GM12878 (cell line): ENCODE data around the gene CETP. TPM values are rescaled to one million over a fixed set of nuclear protein-coding genes. Genes with fewer than 3 reads are reported as not detected.

Experiments used
- ATAC-seq: fragments of 200-7000 bp; cut with Tn5 transposase; 3 replicates; pipeline ENCODE4 v1.9.1; 2020; ENCODE audit warnings: mild to moderate bottlenecking, moderate library complexity
- BruUV-seq: library from RNA; stranded (reverse); fragments of 400-500 nt; replicated peaks from 2 replicates; lab custom pipeline; 2021; lab: Mats Ljungman, UMichigan
- CTCF ChIA-PET: fragments of 300-600 bp; sonication (Branson Sonifier 250); formaldehyde crosslinking; extraction: SDS; loops from one replicate; lab custom pipeline; 2021; ENCODE audit warnings: inconsistent platforms; lab: Yijun Ruan, JAX
- POLR2A ChIA-PET: fragments of 350-600 bp; formaldehyde crosslinking; extraction: SDS; loops from one replicate; lab custom pipeline; 2021; ENCODE audit warnings: inconsistent platforms; lab: Charles Lee
- RAD21 ChIA-PET: fragments of 300-600 bp; sonication (Branson Sonifier 250); formaldehyde crosslinking; loops from one replicate; lab custom pipeline; 2023; ENCODE audit warnings: antibody characterized with exemption; ENCODE audit not compliant: unreplicated experiment; lab: Charles Lee
- SMC1A ChIA-PET: fragments of 300-600 bp; sonication (Branson Sonifier 250); formaldehyde crosslinking; loops from one replicate; lab custom pipeline; 2023; ENCODE audit not compliant: unreplicated experiment, uncharacterized antibody; lab: Charles Lee
- DNase-seq: peaks from one replicate; pipeline ENCODE4 v3.0.0-alpha.2; 2011; ENCODE audit warnings: low read depth, low spot score
- FAIRE-seq: peaks from 3 replicates; lab custom pipeline; 2011; peaks lifted over from hg19 to GRCh38; lab: Jason Lieb, UNC
- H2AFZ ChIP-seq: 2 replicates; pipeline ENCODE4 v1.6.0; 2011; ENCODE audit warnings: low read depth, low read length, control low read depth; ENCODE audit not compliant: control insufficient read depth
- H3K27ac ChIP-seq: 2 replicates; pipeline ENCODE4 v1.5.1; 2011; ENCODE audit warnings: control low read depth; ENCODE audit not compliant: control insufficient read depth, insufficient read depth
- H3K27me3 ChIP-seq, 2 experiments: replicated peaks in 1 of 2; 2 replicates each; pipeline versions ENCODE4 v1.6.0 to v1.6.1; 2011; ENCODE audit warnings: low read length in 1 of 2; ENCODE audit not compliant: control insufficient read depth in 2 of 2, insufficient read depth in 2 of 2
- H3K36me3 ChIP-seq, 2 experiments: 2 replicates each; pipeline ENCODE4 v1.5.1; 2011; ENCODE audit warnings: low read length in 1 of 2; ENCODE audit not compliant: control insufficient read depth in 2 of 2, insufficient read depth in 2 of 2
- H3K4me1 ChIP-seq: 2 replicates; pipeline ENCODE4 v1.6.1; 2011; ENCODE audit warnings: mild to moderate bottlenecking, low read length, moderate library complexity, mixed read lengths; ENCODE audit not compliant: control insufficient read depth, insufficient read depth
- H3K4me2 ChIP-seq: 2 replicates; pipeline ENCODE4 v1.6.0; 2011; ENCODE audit warnings: control low read depth; ENCODE audit not compliant: control insufficient read depth, insufficient read depth
- H3K4me3 ChIP-seq: fragments of 200-600 bp; sonication (generic); 2 replicates; pipeline ENCODE4 v1.5.1; 2016
- H3K79me2 ChIP-seq: 2 replicates; pipeline ENCODE4 v1.6.0; 2011; ENCODE audit warnings: low read length; ENCODE audit not compliant: control insufficient read depth, insufficient read depth
- H3K9ac ChIP-seq: 2 replicates; pipeline ENCODE4 v1.8.0; 2011; ENCODE audit warnings: low read length, control low read depth, mixed read lengths; ENCODE audit not compliant: control insufficient read depth, insufficient read depth
- H3K9me3 ChIP-seq: replicated peaks from 3 replicates; pipeline ENCODE4 v1.5.1; 2011; ENCODE audit warnings: mild to moderate bottlenecking, low read length; ENCODE audit not compliant: control insufficient read depth, insufficient read depth
- H4K20me1 ChIP-seq: 2 replicates; pipeline ENCODE4 v1.6.0; 2011; ENCODE audit not compliant: control insufficient read depth, insufficient read depth
- CHD2 ChIP-seq: IDR thresholded peaks from 2 replicates; pipeline ENCODE4 v1.6.1; 2011; ENCODE audit warnings: low read depth, low read length, improper control_type of control experiment, borderline replicate concordance
- EED ChIP-seq: sonication (generic); IDR thresholded peaks from 2 replicates; pipeline ENCODE4 v1.6.1; 2016; ENCODE audit warnings: antibody characterized with exemption, low read depth
- HDGF ChIP-seq: fragments of 450-650 bp; IDR thresholded peaks from 2 replicates; pipeline ENCODE4 v1.6.1; 2016; ENCODE audit warnings: antibody characterized with exemption
- RAD51 ChIP-seq: fragments of 450-650 bp; IDR thresholded peaks from 2 replicates; pipeline ENCODE4 v1.6.1; 2016; ENCODE audit warnings: moderate library complexity, mild to moderate bottlenecking, inconsistent platforms
- STAT1 ChIP-seq: fragments of 450-650 bp; conservative IDR thresholded peaks from 2 replicates; pipeline ENCODE4 v1.6.1; 2014; ENCODE audit warnings: antibody characterized with exemption, mild to moderate bottlenecking
- ZSCAN29 ChIP-seq: fragments of 450-650 bp; IDR thresholded peaks from 2 replicates; pipeline ENCODE4 v1.6.1; 2017; ENCODE audit warnings: mild to moderate bottlenecking, moderate library complexity
- whole genome bisulfite sequencing: methylation state at CpG from one replicate; pipeline ENCODE4 v1.1.6; 2016; ENCODE audit warnings: low lambda C conversion rate; ENCODE audit not compliant: insufficient replicate concordance, insufficient coverage; ENCODE audit errors: missing lambda C conversion rate; 5-methylcytosine and 5-hydroxymethylcytosine counted together
- in situ Hi-C: fragments of 300-500 bp; cut with MboI; formaldehyde crosslinking; loops from 9 replicates; pipeline ENCODE4 v1.14.3; 2018; ENCODE audit warnings: mixed read lengths
- intact Hi-C: fragments of 100-400 bp; cut with micrococcal nuclease; formaldehyde crosslinking; loops from one replicate; pipeline ENCODE4 v1.14.2; 2022; ENCODE audit not compliant: unreplicated experiment
- polyA plus RNA-seq, 11 experiments: library from polyadenylated mRNA; depleted of rRNA in 4 of 11; unstranded in 6 of 11; stranded (reverse) in 5 of 11; fragments of >200 nt; fragmentation: Nextera tagmentation in 4 of 11; fragmentation: Illumina TruSeq in 1 of 11; extraction: Ambion mirVana in 4 of 11; extraction: Trizol in 1 of 11; gene quantifications; 1 replicate in 1 of 11; 2 replicates in 10 of 11; pipeline versions ENCODE4 v1.2.1 to v1.2.3, GENCODE V29; 2011 to 2016; ENCODE audit warnings: inconsistent platforms in 2 of 11, missing spikeins in 2 of 11, low read depth in 1 of 11
- total RNA-seq, 4 experiments: library from RNA; depleted of rRNA in 3 of 4; stranded (reverse); fragments of >200 nt in 3 of 4; fragmentation: Illumina TruSeq in 1 of 4; extraction: Trizol in 1 of 4; gene quantifications; 2 replicates each; pipeline versions ENCODE4 v1.2.1 to v1.2.3, GENCODE V29; 2013 to 2021
- TF ChIP-seq, protein P1 (sequence below), 3 experiments: IDR thresholded peaks in 2 of 3; conservative IDR thresholded peaks in 1 of 3; 2 replicates each; pipeline ENCODE4 v1.5.1; 2011; ENCODE audit warnings: low read depth in 3 of 3, low read length in 3 of 3, mild to moderate bottlenecking in 3 of 3, control low read depth in 2 of 3, moderate library complexity in 2 of 3, inconsistent platforms in 1 of 3, mixed read lengths in 1 of 3; ENCODE audit not compliant: control insufficient read depth in 2 of 3, insufficient read depth in 1 of 3; ENCODE audit errors: extremely low read depth in 1 of 3
- TF ChIP-seq, protein P2 (sequence below): fragments of 450-650 bp; IDR thresholded peaks from 2 replicates; pipeline ENCODE4 v1.6.1; 2016; ENCODE audit warnings: mild to moderate bottlenecking
- TF ChIP-seq, protein P3 (sequence below): fragments of 150-350 bp; IDR thresholded peaks from 2 replicates; pipeline ENCODE4 v1.6.1; 2014; ENCODE audit warnings: mild to moderate bottlenecking, low read depth, low read length
- TF ChIP-seq, protein P4 (sequence below): fragments of 450-650 bp; formaldehyde crosslinking; IDR thresholded peaks from 2 replicates; pipeline ENCODE4 v1.5.0; 2022; ENCODE audit warnings: mild to moderate bottlenecking, missing genetic modification characterization
- TF ChIP-seq, protein P5 (sequence below): IDR thresholded peaks from 2 replicates; pipeline ENCODE4 v1.6.1; 2011; ENCODE audit warnings: low read depth, low read length, improper control_type of control experiment, borderline replicate concordance

Gene CETP
- total and polyA plus RNA-seq, 10 of the 15 experiments (the other 5 are each of a cell fraction or from before 2014, with no cell fraction given), result 1.2 to 6.4 (median 2.1) TPM

DNA sequence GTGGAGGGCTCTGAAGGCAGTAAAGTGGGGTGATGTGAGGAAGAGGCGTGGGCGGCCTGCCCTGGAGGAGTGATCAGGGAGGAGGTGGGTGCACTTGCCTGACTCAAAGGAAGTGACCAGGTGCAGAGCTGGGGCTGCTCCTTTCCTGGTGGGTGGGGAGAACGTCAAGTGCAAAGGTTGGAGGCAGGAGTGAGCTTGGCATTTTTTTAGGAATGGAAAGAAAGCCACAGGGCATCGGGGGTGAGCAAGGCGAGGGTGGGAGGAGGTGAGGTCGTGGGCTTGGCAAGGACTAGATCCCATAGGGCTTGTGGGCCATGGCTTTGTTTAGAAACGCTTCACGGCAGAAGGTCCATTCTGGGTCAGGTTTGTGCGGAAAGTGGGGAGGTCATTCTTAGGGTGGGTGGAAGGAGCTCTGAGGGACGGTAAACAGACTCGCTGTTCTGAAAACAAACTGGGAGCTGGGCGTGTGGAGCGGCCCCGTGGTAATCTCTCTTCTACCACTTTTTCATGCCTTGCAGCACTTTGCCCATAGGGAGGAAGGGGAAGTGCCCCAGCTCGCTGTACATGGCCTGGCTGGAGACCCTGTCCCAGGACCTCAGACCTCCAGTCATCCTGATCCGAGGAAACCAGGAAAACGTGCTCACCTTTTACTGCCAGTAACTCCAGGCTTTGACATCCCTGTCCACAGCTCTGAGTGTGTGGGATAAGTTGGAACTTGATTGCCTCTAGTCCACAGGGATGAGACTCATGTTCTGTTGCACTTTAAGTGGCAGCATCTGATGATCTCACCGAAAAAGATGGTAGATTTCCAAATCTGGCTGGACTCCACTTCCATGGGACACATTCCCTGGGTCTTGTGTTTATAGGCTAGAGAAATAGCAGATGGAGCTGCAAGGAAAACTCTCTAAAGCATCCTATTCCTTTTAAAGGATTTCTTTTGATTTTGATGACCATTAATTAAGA, 48.7 kb upstream of the CETP start:
- RAD21 ChIA-PET, result interaction anchor here (0.9 to 4.8 kb wide), 11 partner anchors 16 to 53 kb away, joined by 3 to 25 read pairs (median 4); partner anchors contain the start of gene HERPUD1
- intact Hi-C loops (loop anchor here (1.0 kb wide), 1 partner anchor 18 kb away; no protein-coding TSS in a partner anchor), in situ Hi-C loops (no loop called here)
- no peak overlapping the region for H3K9ac ChIP-seq
- H3K36me3 ChIP-seq, result no peaks in the 10 kb centered on the region
- no peaks in the 10 kb centered on the region for H4K20me1 ChIP-seq
- no TSS peak for BruUV-seq
- 67% methylated on average over 18 of the region's 18 CpGs for WGBS
- DNase-seq (no peak), FAIRE-seq (no peak), ATAC-seq (peak; percentile 5)
- no peak overlapping the region for H2AFZ ChIP-seq
- H3K4me2 ChIP-seq, result peak overlapping the region; percentile 43
- no peaks in the 10 kb centered on the region for H3K27me3 ChIP-seq
- no peaks in the 10 kb centered on the region for H3K79me2 ChIP-seq
- POLR2A ChIA-PET, result interaction anchor here (0.9 to 13.8 kb wide), 6 partner anchors 23 to 131 kb away, joined by 3 to 306 read pairs (median 4); partner anchors contain the start of gene HERPUD1
- SMC1A ChIA-PET, result interaction anchor here (0.6 to 6.2 kb wide), 11 partner anchors 7 to 50 kb away, joined by 3 to 26 read pairs (median 5); no protein-coding TSS in a partner anchor
- H3K9me3 ChIP-seq, result no peaks in the 10 kb centered on the region
- CTCF ChIA-PET, result interaction anchor here (0.7 to 6.2 kb wide), 8 partner anchors 18 to 96 kb away, joined by 3 to 50 read pairs (median 3); partner anchors contain the start of gene SLC12A3
- peak overlapping the region; percentile 34 for H3K27ac ChIP-seq
- peaks cover 54% of the 10 kb centered on the region for H3K4me1 ChIP-seq
- H3K4me3 ChIP-seq, result no peak overlapping the region
- TF ChIP-seq, protein P1, sequence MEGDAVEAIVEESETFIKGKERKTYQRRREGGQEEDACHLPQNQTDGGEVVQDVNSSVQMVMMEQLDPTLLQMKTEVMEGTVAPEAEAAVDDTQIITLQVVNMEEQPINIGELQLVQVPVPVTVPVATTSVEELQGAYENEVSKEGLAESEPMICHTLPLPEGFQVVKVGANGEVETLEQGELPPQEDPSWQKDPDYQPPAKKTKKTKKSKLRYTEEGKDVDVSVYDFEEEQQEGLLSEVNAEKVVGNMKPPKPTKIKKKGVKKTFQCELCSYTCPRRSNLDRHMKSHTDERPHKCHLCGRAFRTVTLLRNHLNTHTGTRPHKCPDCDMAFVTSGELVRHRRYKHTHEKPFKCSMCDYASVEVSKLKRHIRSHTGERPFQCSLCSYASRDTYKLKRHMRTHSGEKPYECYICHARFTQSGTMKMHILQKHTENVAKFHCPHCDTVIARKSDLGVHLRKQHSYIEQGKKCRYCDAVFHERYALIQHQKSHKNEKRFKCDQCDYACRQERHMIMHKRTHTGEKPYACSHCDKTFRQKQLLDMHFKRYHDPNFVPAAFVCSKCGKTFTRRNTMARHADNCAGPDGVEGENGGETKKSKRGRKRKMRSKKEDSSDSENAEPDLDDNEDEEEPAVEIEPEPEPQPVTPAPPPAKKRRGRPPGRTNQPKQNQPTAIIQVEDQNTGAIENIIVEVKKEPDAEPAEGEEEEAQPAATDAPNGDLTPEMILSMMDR (IDR thresholded peaks at IDR 0.05 in 2 of 3, conservative IDR thresholded peaks at IDR 0.05 in 1 of 3; ENCODE audit: control insufficient read depth in 2 of 3, extremely low read depth in 1 of 3, insufficient read depth in 1 of 3, low read depth in 3 of 3, low read length in 3 of 3), result no peak
- TF ChIP-seq CHD2 (no peak), ZSCAN29 (no peak), STAT1 (no peak), HDGF (peak; percentile 73), RAD51 (no peak), EED (0 out of 2 replicates have a peak, but pooled peaks have one; percentile 32)
- TF ChIP-seq, protein P2, sequence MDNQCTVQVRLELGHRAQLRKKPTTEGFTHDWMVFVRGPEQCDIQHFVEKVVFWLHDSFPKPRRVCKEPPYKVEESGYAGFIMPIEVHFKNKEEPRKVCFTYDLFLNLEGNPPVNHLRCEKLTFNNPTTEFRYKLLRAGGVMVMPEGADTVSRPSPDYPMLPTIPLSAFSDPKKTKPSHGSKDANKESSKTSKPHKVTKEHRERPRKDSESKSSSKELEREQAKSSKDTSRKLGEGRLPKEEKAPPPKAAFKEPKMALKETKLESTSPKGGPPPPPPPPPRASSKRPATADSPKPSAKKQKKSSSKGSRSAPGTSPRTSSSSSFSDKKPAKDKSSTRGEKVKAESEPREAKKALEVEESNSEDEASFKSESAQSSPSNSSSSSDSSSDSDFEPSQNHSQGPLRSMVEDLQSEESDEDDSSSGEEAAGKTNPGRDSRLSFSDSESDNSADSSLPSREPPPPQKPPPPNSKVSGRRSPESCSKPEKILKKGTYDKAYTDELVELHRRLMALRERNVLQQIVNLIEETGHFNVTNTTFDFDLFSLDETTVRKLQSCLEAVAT, result peak; percentile 50; the same call in 1 of the 2 replicates
- TF ChIP-seq, protein P3, sequence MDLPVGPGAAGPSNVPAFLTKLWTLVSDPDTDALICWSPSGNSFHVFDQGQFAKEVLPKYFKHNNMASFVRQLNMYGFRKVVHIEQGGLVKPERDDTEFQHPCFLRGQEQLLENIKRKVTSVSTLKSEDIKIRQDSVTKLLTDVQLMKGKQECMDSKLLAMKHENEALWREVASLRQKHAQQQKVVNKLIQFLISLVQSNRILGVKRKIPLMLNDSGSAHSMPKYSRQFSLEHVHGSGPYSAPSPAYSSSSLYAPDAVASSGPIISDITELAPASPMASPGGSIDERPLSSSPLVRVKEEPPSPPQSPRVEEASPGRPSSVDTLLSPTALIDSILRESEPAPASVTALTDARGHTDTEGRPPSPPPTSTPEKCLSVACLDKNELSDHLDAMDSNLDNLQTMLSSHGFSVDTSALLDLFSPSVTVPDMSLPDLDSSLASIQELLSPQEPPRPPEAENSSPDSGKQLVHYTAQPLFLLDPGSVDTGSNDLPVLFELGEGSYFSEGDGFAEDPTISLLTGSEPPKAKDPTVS, result no peak
- TF ChIP-seq, protein P4, sequence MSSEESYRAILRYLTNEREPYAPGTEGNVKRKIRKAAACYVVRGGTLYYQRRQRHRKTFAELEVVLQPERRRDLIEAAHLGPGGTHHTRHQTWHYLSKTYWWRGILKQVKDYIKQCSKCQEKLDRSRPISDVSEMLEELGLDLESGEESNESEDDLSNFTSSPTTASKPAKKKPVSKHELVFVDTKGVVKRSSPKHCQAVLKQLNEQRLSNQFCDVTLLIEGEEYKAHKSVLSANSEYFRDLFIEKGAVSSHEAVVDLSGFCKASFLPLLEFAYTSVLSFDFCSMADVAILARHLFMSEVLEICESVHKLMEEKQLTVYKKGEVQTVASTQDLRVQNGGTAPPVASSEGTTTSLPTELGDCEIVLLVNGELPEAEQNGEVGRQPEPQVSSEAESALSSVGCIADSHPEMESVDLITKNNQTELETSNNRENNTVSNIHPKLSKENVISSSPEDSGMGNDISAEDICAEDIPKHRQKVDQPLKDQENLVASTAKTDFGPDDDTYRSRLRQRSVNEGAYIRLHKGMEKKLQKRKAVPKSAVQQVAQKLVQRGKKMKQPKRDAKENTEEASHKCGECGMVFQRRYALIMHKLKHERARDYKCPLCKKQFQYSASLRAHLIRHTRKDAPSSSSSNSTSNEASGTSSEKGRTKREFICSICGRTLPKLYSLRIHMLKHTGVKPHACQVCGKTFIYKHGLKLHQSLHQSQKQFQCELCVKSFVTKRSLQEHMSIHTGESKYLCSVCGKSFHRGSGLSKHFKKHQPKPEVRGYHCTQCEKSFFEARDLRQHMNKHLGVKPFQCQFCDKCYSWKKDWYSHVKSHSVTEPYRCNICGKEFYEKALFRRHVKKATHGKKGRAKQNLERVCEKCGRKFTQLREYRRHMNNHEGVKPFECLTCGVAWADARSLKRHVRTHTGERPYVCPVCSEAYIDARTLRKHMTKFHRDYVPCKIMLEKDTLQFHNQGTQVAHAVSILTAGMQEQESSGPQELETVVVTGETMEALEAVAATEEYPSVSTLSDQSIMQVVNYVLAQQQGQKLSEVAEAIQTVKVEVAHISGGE (CRISPR knock-in tag), result no peak
- TF ChIP-seq, protein P5, sequence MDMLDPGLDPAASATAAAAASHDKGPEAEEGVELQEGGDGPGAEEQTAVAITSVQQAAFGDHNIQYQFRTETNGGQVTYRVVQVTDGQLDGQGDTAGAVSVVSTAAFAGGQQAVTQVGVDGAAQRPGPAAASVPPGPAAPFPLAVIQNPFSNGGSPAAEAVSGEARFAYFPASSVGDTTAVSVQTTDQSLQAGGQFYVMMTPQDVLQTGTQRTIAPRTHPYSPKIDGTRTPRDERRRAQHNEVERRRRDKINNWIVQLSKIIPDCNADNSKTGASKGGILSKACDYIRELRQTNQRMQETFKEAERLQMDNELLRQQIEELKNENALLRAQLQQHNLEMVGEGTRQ, result no peak
